Measurements from ENCODE around the gene CSNK1G1.

The CSNK1G1 gene

GRCh38 chr15:64237677-64238076 lies 118.3 kb downstream of the CSNK1G1 start:
- TF ChIP-seq CTCF (IDR thresholded peaks at IDR 0.05; ENCODE audit: low read depth, low read length), result no peak
- Histone ChIP-seq H3K9me3 (ENCODE audit: severe bottlenecking) (no peaks in the 10 kb centered on the region), H3K4me3 (ENCODE audit: low read depth, low read length) (no peak overlapping the region), H3K27me3 (ENCODE audit: insufficient read depth, low read depth, severe bottlenecking) (no peaks in the 10 kb centered on the region), H3K36me3 (peaks cover 2% of the 10 kb centered on the region), H3K27ac (no peak overlapping the region)
- DNase-seq, result no peak

- H3K27me3 ChIP-seq (ENCODE audit: insufficient read depth, low read depth, severe bottlenecking), result no peaks in the 10 kb centered on the region
- no peaks in the 10 kb centered on the region for H3K9me3 ChIP-seq (ENCODE audit: severe bottlenecking)
- H3K4me3 ChIP-seq (ENCODE audit: low read depth, low read length), result no peak overlapping the region
- no peak for TF ChIP-seq CTCF (IDR thresholded peaks at IDR 0.05; ENCODE audit: low read depth, low read length)
- no peak for DNase-seq
- H3K27ac ChIP-seq, result no peak overlapping the region
- peaks cover 2% of the 10 kb centered on the region for H3K36me3 ChIP-seq
Observed at GRCh38 chr15:64236156-64236894, 119.6 kb downstream of the CSNK1G1 start.

GRCh38 chr15:64235552-64235951 lies 120.4 kb downstream of the CSNK1G1 start:
- no peaks in the 10 kb centered on the region for H3K27me3 ChIP-seq (ENCODE audit: insufficient read depth, low read depth, severe bottlenecking)
- no peak overlapping the region for H3K27ac ChIP-seq
- DNase-seq, result no peak
- no peak overlapping the region for H3K4me3 ChIP-seq (ENCODE audit: low read depth, low read length)
- H3K9me3 ChIP-seq (ENCODE audit: severe bottlenecking), result no peaks in the 10 kb centered on the region
- peaks cover 2% of the 10 kb centered on the region for H3K36me3 ChIP-seq
- TF ChIP-seq CTCF (IDR thresholded peaks at IDR 0.05; ENCODE audit: low read depth, low read length), result no peak

- Histone ChIP-seq H3K27me3 (ENCODE audit: insufficient read depth, low read depth, severe bottlenecking) (no peaks in the 10 kb centered on the region), H3K27ac (no peak overlapping the region), H3K9me3 (ENCODE audit: severe bottlenecking) (no peaks in the 10 kb centered on the region), H3K36me3 (no peaks in the 10 kb centered on the region; the same call in 1 of the 2 replicates), H3K4me3 (ENCODE audit: low read depth, low read length) (no peak overlapping the region)
- DNase-seq, result no peak
- TF ChIP-seq CTCF (IDR thresholded peaks at IDR 0.05; ENCODE audit: low read depth, low read length), result no peak
Observed at GRCh38 chr15:64233299-64233698, 122.7 kb downstream of the CSNK1G1 start.

DNA sequence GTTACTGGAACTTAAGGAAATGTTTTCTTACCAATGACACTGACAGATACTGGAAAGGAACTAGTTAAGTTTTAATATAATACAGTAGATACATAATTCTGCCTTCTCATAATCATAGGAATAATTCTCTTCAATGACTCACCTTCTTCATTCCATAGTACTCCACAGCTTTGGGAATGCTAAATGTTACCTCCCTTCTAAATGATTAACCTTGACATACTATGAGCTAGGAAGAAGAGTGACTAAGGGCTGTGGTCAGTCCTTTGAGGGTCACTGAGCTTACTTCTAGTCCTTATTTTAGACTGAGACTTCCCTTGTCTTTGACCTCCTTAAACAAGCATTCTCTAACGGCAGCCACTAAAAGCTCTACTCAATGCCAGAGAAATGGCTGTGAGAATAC lies 123.6 kb downstream of the CSNK1G1 start:
- Histone ChIP-seq H3K4me3 (ENCODE audit: low read depth, low read length) (no peak overlapping the region), H3K36me3 (no peaks in the 10 kb centered on the region), H3K27me3 (ENCODE audit: insufficient read depth, low read depth, severe bottlenecking) (no peaks in the 10 kb centered on the region), H3K9me3 (ENCODE audit: severe bottlenecking) (no peaks in the 10 kb centered on the region), H3K27ac (no peak overlapping the region)
- no peak for DNase-seq
- TF ChIP-seq CTCF (IDR thresholded peaks at IDR 0.05; ENCODE audit: low read depth, low read length), result no peak

Measured in WERI-Rb-1 (cell line).